ENCODE measurements around the gene ANKRD44.

The ANKRD44 gene

DNA sequence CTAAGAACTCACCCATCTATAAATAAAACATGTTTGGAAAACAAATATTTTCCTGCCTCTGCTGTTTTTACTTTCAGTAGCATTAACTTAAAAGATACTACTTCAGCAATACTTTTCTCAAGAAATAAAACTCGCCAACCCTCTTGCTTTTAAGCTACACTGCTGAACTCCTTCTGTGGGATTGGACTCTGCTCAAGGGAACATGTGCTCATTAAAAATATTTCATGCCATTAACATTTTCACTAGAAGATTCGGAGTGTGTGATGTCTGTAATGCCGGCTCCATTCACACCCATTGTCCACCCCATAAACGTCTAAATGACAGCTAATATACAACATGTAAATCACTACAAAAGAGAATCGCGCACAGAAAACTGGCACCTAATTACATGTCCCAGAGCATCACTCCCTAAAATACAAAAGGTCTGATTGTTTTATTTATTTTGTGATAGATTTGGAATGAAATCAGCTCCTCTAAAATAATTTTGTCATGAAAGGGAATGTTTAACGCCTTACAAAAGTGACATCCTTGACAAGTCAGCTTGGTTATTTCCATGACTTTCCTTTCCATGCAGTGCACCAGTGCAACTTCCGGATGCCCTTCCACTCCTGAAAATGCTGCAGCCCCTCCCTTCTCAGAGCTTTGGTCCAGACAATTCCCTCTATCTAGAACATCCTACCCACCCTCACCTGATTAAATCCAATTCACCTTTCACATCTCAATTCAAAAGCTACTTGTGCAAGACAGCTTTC, 73.1 kb downstream of the ANKRD44 start:
- Histone ChIP-seq H3K4me2 (ENCODE audit: low read length, poor library complexity, severe bottlenecking) (no peak overlapping the region), H3K4me3 (ENCODE audit: insufficient read depth in 1 of 2, low read depth in 1 of 2, low read length in 2 of 2) (no peak overlapping the region), H3K4ac (ENCODE audit: low read depth in 1 of 2, low read length in 2 of 2) (no peak overlapping the region), H2BK120ac (ENCODE audit: low read depth, low read length) (no peak overlapping the region), H4K91ac (ENCODE audit: low read length) (no peak overlapping the region), H2BK5ac (ENCODE audit: low read depth, low read length, poor library complexity, severe bottlenecking) (no peak overlapping the region), H4K8ac (ENCODE audit: low read length) (no peak overlapping the region), H3K18ac (ENCODE audit: low read depth in 1 of 2, low read length in 2 of 2) (no peak overlapping the region), H3K27ac (ENCODE audit: low read length, poor library complexity, severe bottlenecking) (no peak overlapping the region), H2AK5ac (ENCODE audit: low read length, severe bottlenecking) (no peak overlapping the region), H3K79me1 (replicated peaks; ENCODE audit: low read length, poor library complexity, severe bottlenecking) (peaks cover 5% of the 10 kb centered on the region), H2AFZ (ENCODE audit: low read depth, low read length) (no peak overlapping the region), H2BK12ac (ENCODE audit: low read length in 2 of 2) (no peak overlapping the region), H3K9ac (ENCODE audit: low read length) (no peak overlapping the region), H3K14ac (ENCODE audit: low read length in 2 of 2) (no peak overlapping the region), H3K9me3 (ENCODE audit: control insufficient read depth, low read length) (no peaks in the 10 kb centered on the region), H2BK15ac (ENCODE audit: low read depth, poor library complexity, severe bottlenecking) (no peak overlapping the region), H3K4me1 (ENCODE audit: control insufficient read depth, insufficient read depth, low read depth, low read length) (no peaks in the 10 kb centered on the region), H3K36me3 (ENCODE audit: control insufficient read depth in 1 of 2, insufficient read depth in 2 of 2, low read depth in 1 of 2, low read length in 2 of 2) (no peaks in the 10 kb centered on the region), H3K27me3 (ENCODE audit: control insufficient read depth in 1 of 2, insufficient read depth in 1 of 2, low read length in 2 of 2) (no peaks in the 10 kb centered on the region), H3K23ac (ENCODE audit: low read length in 2 of 2) (no peak overlapping the region)
- DNase-seq = no peak
- WGBS = 94% methylated on average over 6 of the region's 8 CpGs

DNA sequence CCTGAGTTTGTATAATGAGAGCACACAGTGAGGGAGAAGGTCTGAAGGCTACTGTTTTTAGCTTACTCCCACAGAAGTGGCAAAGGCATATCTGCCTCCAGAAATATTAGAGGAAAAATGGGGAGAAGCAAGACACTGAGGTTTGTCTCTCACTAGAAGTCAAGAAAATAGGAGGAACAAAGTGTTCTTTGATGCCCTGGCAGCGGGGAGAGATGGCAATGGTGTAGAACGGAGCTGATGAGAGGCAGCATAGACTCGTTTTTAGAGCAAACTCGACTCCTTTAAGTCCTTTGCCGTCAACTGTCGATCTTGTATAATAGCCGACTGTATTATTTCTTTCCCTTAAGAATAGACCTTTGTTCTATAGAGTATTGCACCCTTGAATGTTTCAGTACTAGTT, 73.8 kb downstream of the ANKRD44 start:
- Histone ChIP-seq H2AK5ac (ENCODE audit: low read length, severe bottlenecking) (no peak overlapping the region), H3K4me1 (ENCODE audit: control insufficient read depth, insufficient read depth, low read depth, low read length) (no peaks in the 10 kb centered on the region), H3K27me3 (ENCODE audit: control insufficient read depth in 1 of 2, insufficient read depth in 1 of 2, low read length in 2 of 2) (no peaks in the 10 kb centered on the region), H3K14ac (ENCODE audit: low read length in 2 of 2) (no peak overlapping the region), H3K79me1 (replicated peaks; ENCODE audit: low read length, poor library complexity, severe bottlenecking) (peaks cover 4% of the 10 kb centered on the region), H3K27ac (ENCODE audit: low read length, poor library complexity, severe bottlenecking) (no peak overlapping the region), H3K18ac (ENCODE audit: low read depth in 1 of 2, low read length in 2 of 2) (no peak overlapping the region), H3K4ac (ENCODE audit: low read depth in 1 of 2, low read length in 2 of 2) (no peak overlapping the region), H2BK120ac (ENCODE audit: low read depth, low read length) (no peak overlapping the region), H4K91ac (ENCODE audit: low read length) (no peak overlapping the region), H3K36me3 (ENCODE audit: control insufficient read depth in 1 of 2, insufficient read depth in 2 of 2, low read depth in 1 of 2, low read length in 2 of 2) (no peaks in the 10 kb centered on the region), H2BK12ac (ENCODE audit: low read length in 2 of 2) (no peak overlapping the region), H2BK15ac (ENCODE audit: low read depth, poor library complexity, severe bottlenecking) (no peak overlapping the region), H4K8ac (ENCODE audit: low read length) (no peak overlapping the region), H2BK5ac (ENCODE audit: low read depth, low read length, poor library complexity, severe bottlenecking) (no peak overlapping the region), H3K4me3 (ENCODE audit: insufficient read depth in 1 of 2, low read depth in 1 of 2, low read length in 2 of 2) (no peak overlapping the region), H3K9me3 (ENCODE audit: control insufficient read depth, low read length) (no peaks in the 10 kb centered on the region), H2AFZ (ENCODE audit: low read depth, low read length) (no peak overlapping the region), H3K9ac (ENCODE audit: low read length) (no peak overlapping the region), H3K4me2 (ENCODE audit: low read length, poor library complexity, severe bottlenecking) (no peak overlapping the region), H3K23ac (ENCODE audit: low read length in 2 of 2) (no peak overlapping the region)
- DNase-seq = no peak
- 93% methylated on average over 4 of the region's 7 CpGs for WGBS

DNA sequence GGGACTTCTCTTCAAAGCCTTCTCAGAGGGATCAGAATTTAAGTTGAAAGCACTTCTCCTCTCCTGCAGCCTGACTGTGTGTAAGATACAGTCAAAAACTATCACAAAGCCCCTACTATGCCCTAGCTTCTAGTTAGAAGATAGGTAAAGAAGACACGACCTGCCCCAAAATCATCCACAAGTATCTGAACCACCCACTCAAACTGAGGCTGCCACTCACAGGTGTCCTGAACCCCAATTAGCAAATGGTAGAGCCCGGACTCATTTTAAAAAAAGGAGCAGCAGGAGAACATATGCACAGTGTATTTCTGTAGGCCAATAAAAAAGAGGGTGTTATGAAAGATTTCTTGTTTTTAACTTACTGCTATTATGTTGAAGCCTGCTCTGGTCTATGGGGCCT, 74.4 kb downstream of the ANKRD44 start:
- no peak overlapping the region for H3K23ac ChIP-seq (ENCODE audit: low read length in 2 of 2)
- no peak overlapping the region for H4K91ac ChIP-seq (ENCODE audit: low read length)
- H3K18ac ChIP-seq (ENCODE audit: low read depth in 1 of 2, low read length in 2 of 2) = no peak overlapping the region
- H3K4me1 ChIP-seq (ENCODE audit: control insufficient read depth, insufficient read depth, low read depth, low read length) = no peaks in the 10 kb centered on the region
- 82% methylated on average over 2 of the region's 2 CpGs for WGBS
- H3K36me3 ChIP-seq (ENCODE audit: control insufficient read depth in 1 of 2, insufficient read depth in 2 of 2, low read depth in 1 of 2, low read length in 2 of 2) = no peaks in the 10 kb centered on the region
- H3K9me3 ChIP-seq (ENCODE audit: control insufficient read depth, low read length) = no peaks in the 10 kb centered on the region
- no peak overlapping the region for H3K9ac ChIP-seq (ENCODE audit: low read length)
- peaks cover 6% of the 10 kb centered on the region for H3K79me1 ChIP-seq (replicated peaks; ENCODE audit: low read length, poor library complexity, severe bottlenecking)
- H3K4me3 ChIP-seq (ENCODE audit: insufficient read depth in 1 of 2, low read depth in 1 of 2, low read length in 2 of 2) = no peak overlapping the region
- no peak overlapping the region for H3K27ac ChIP-seq (ENCODE audit: low read length, poor library complexity, severe bottlenecking)
- H2BK5ac ChIP-seq (ENCODE audit: low read depth, low read length, poor library complexity, severe bottlenecking) = no peak overlapping the region
- no peaks in the 10 kb centered on the region for H3K27me3 ChIP-seq (ENCODE audit: control insufficient read depth in 1 of 2, insufficient read depth in 1 of 2, low read length in 2 of 2)
- H2AFZ ChIP-seq (ENCODE audit: low read depth, low read length) = no peak overlapping the region
- no peak overlapping the region for H2AK5ac ChIP-seq (ENCODE audit: low read length, severe bottlenecking)
- no peak overlapping the region for H2BK12ac ChIP-seq (ENCODE audit: low read length in 2 of 2)
- no peak overlapping the region for H3K4ac ChIP-seq (ENCODE audit: low read depth in 1 of 2, low read length in 2 of 2)
- no peak overlapping the region for H2BK15ac ChIP-seq (ENCODE audit: low read depth, poor library complexity, severe bottlenecking)
- no peak overlapping the region for H3K4me2 ChIP-seq (ENCODE audit: low read length, poor library complexity, severe bottlenecking)
- no peak for DNase-seq
- H4K8ac ChIP-seq (ENCODE audit: low read length) = no peak overlapping the region
- no peak overlapping the region for H2BK120ac ChIP-seq (ENCODE audit: low read depth, low read length)
- H3K14ac ChIP-seq (ENCODE audit: low read length in 2 of 2) = no peak overlapping the region

DNA sequence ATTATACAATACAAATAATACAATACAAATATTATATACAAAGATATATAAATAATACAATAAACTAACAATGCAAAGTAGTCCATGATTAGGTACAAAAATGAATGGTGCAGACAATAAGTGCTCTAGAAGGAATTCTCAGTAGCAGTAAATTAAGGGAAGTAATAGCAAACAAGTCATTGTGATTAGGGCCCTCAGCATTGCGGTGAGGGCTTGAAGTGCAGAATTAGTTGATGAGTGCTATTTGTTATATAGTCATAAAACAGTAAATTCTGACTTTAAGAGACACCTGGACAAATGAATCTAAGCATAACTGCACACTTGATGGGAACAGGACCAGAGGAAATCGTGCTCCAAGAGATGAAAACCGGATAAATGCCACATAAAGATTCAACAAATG, 74.9 kb downstream of the ANKRD44 start:
- Histone ChIP-seq H3K4me1 (ENCODE audit: control insufficient read depth, insufficient read depth, low read depth, low read length) (no peaks in the 10 kb centered on the region), H3K4me2 (ENCODE audit: low read length, poor library complexity, severe bottlenecking) (no peak overlapping the region), H4K91ac (ENCODE audit: low read length) (no peak overlapping the region), H3K79me1 (replicated peaks; ENCODE audit: low read length, poor library complexity, severe bottlenecking) (peaks cover 6% of the 10 kb centered on the region), H3K18ac (ENCODE audit: low read depth in 1 of 2, low read length in 2 of 2) (no peak overlapping the region), H3K4ac (ENCODE audit: low read depth in 1 of 2, low read length in 2 of 2) (no peak overlapping the region), H3K27me3 (ENCODE audit: control insufficient read depth in 1 of 2, insufficient read depth in 1 of 2, low read length in 2 of 2) (no peaks in the 10 kb centered on the region), H2BK120ac (ENCODE audit: low read depth, low read length) (no peak overlapping the region), H3K23ac (ENCODE audit: low read length in 2 of 2) (no peak overlapping the region), H3K14ac (ENCODE audit: low read length in 2 of 2) (no peak overlapping the region), H2AFZ (ENCODE audit: low read depth, low read length) (no peak overlapping the region), H3K36me3 (ENCODE audit: control insufficient read depth in 1 of 2, insufficient read depth in 2 of 2, low read depth in 1 of 2, low read length in 2 of 2) (no peaks in the 10 kb centered on the region), H3K9ac (ENCODE audit: low read length) (no peak overlapping the region), H3K9me3 (ENCODE audit: control insufficient read depth, low read length) (no peaks in the 10 kb centered on the region), H3K4me3 (ENCODE audit: insufficient read depth in 1 of 2, low read depth in 1 of 2, low read length in 2 of 2) (no peak overlapping the region), H2BK5ac (ENCODE audit: low read depth, low read length, poor library complexity, severe bottlenecking) (no peak overlapping the region), H4K8ac (ENCODE audit: low read length) (no peak overlapping the region), H2BK12ac (ENCODE audit: low read length in 2 of 2) (no peak overlapping the region), H2AK5ac (ENCODE audit: low read length, severe bottlenecking) (no peak overlapping the region), H2BK15ac (ENCODE audit: low read depth, poor library complexity, severe bottlenecking) (no peak overlapping the region), H3K27ac (ENCODE audit: low read length, poor library complexity, severe bottlenecking) (no peak overlapping the region)
- DNase-seq = no peak
- 87% methylated on average over 3 of the region's 3 CpGs for WGBS
